ENCODE results near the gene ADAMTSL3.

GRCh38 chr15:83930392-83931212 is 276.7 kb downstream of the ADAMTSL3 start:
- no peak for TF ChIP-seq EZH2phosphoT487 (IDR thresholded peaks at IDR 0.05; ENCODE audit: borderline replicate concordance)
- TF ChIP-seq CTCF (conservative IDR thresholded peaks at IDR 0.05; ENCODE audit: low read length) = no peak
